Common myeloid progenitor, CD34-positive (primary cell): ENCODE data around the gene PGBD1.
A peak's percentile ranks its signal among the peaks of the same experiment; 100 is the strongest.

ENCODE experiments used
- CTCF ChIA-PET: fragments of 350-600 bp; sonication (Branson Sonifier 250); formaldehyde crosslinking; loops from one replicate; lab custom pipeline; 2021; ENCODE audit warnings: antibody characterized with exemption; lab: Charles Lee
- POLR2A ChIA-PET: fragments of 350-600 bp; sonication (Branson Sonifier 250); formaldehyde crosslinking; loops from one replicate; lab custom pipeline; 2021; ENCODE audit warnings: antibody characterized with exemption; lab: Charles Lee
- DNase-seq, 3 donors: peaks; one replicate each; pipeline versions ENCODE4 v3.0.0 to v3.0.0-alpha.2; 2013
- H3K27ac ChIP-seq, 2 experiments: 1 replicate in 1 of 2; 2 replicates in 1 of 2; pipeline ENCODE4 v1.7.0; 2013; ENCODE audit warnings: inconsistent platforms in 2 of 2, low read length in 2 of 2, mild to moderate bottlenecking in 2 of 2, low read depth in 1 of 2, moderate library complexity in 1 of 2; ENCODE audit not compliant: severe bottlenecking in 2 of 2, insufficient read depth in 1 of 2, poor library complexity in 1 of 2
- H3K27me3 ChIP-seq, 5 experiments: replicated peaks in 2 of 5; 1 replicate in 3 of 5; 2 replicates in 2 of 5; pipeline versions ENCODE4 v1.6.1 to v1.7.0; 2013; ENCODE audit warnings: low read length in 4 of 5, mild to moderate bottlenecking in 2 of 5, moderate library complexity in 2 of 5, inconsistent platforms in 1 of 5; ENCODE audit not compliant: insufficient read depth in 5 of 5, control insufficient read depth in 4 of 5
- H3K36me3 ChIP-seq, 4 experiments: 1 replicate in 2 of 4; 2 replicates in 2 of 4; pipeline versions ENCODE4 v1.6.1 to v1.7.0; 2013; ENCODE audit warnings: low read length in 3 of 4, control low read depth in 1 of 4, mild to moderate bottlenecking in 1 of 4; ENCODE audit not compliant: control insufficient read depth in 4 of 4, insufficient read depth in 4 of 4
- H3K4me1 ChIP-seq, 4 experiments: 1 replicate in 3 of 4; 2 replicates in 1 of 4; pipeline versions ENCODE4 v1.6.1 to v1.7.1; 2013; ENCODE audit warnings: low read length in 3 of 4, mild to moderate bottlenecking in 3 of 4, control low read depth in 1 of 4, inconsistent platforms in 1 of 4, moderate library complexity in 1 of 4; ENCODE audit not compliant: control insufficient read depth in 4 of 4, insufficient read depth in 4 of 4; ENCODE audit errors: control extremely low read depth in 1 of 4
- H3K4me3 ChIP-seq, 7 experiments: 1 replicate in 4 of 7; 2 replicates in 3 of 7; pipeline versions ENCODE4 v1.5.1 to v1.7.0; 2013; ENCODE audit warnings: mild to moderate bottlenecking in 7 of 7, low read length in 6 of 7, moderate library complexity in 6 of 7, inconsistent platforms in 2 of 7, low read depth in 2 of 7, control low read depth in 1 of 7; ENCODE audit not compliant: insufficient read depth in 4 of 7, control insufficient read depth in 1 of 7; ENCODE audit errors: extremely low read depth in 1 of 7
- H3K9me3 ChIP-seq, 5 experiments: 1 replicate in 4 of 5; 2 replicates in 1 of 5; pipeline versions ENCODE4 v1.6.1 to v1.7.1; 2013; ENCODE audit warnings: low read length in 4 of 5, mild to moderate bottlenecking in 2 of 5, inconsistent platforms in 1 of 5, low read depth in 1 of 5, moderate library complexity in 1 of 5; ENCODE audit not compliant: control insufficient read depth in 4 of 5, insufficient read depth in 2 of 5; ENCODE audit errors: control extremely low read depth in 1 of 5
- WGBS: methylation state at CpG from one replicate; pipeline ENCODE4 v1.1.5; 2013; ENCODE audit not compliant: insufficient coverage; 5-methylcytosine and 5-hydroxymethylcytosine counted together

The PGBD1 gene

GRCh38 chr6:28349892-28350737 is 68.7 kb downstream of the PGBD1 start, which contains the start of gene ZKSCAN3:
ZKSCAN3 (plus strand) TSS chr6:28349947; CDS start chr6:28359587, 9,640 bp downstream.
- no peaks in the 10 kb centered on the region for H3K9me3 ChIP-seq
- no peaks in the 10 kb centered on the region for H3K27me3 ChIP-seq
- peak within 1 kb of the TSS; percentile 70 to 88 for H3K27ac ChIP-seq
- ChIA-PET CTCF (interaction anchor here (1.6 kb wide), 2 partner anchors 12 to 69 kb away, joined by 4 read pairs; partner anchors contain the start of gene PGBD1), POLR2A (interaction anchor here (0.6 to 1.0 kb wide), 3 partner anchors 14 to 209 kb away, joined by 4 to 9 read pairs (median 5); partner anchors contain the start of gene ZSCAN31)
- peaks cover 0 to 10% (median 1%) of the 10 kb centered on the region in 4 experiments for H3K36me3 ChIP-seq
- peak within 1 kb of the TSS; percentile 79 to 97 (median 91) for H3K4me3 ChIP-seq
- 0% methylated on average over 23 of the region's 30 CpGs for WGBS
- DNase-seq = peak; percentile 88 to 95 (median 92)
- H3K4me1 ChIP-seq = peaks cover 10 to 36% (median 21%) of the 10 kb centered on the region in 4 experiments

GRCh38 chr6:28351087-28351486 is 69.7 kb downstream of the PGBD1 start:
- H3K27me3 ChIP-seq = no peaks in the 10 kb centered on the region
- peak overlapping the region in 5 of 7 experiments; percentile 87 to 97 (median 92) for H3K4me3 ChIP-seq
- WGBS = no CpG with 5 or more reads among the region's 2 CpGs
- H3K9me3 ChIP-seq = no peaks in the 10 kb centered on the region
- peak overlapping the region in 1 of 2 experiments; percentile 88 for H3K27ac ChIP-seq
- H3K4me1 ChIP-seq = peaks cover 13 to 43% (median 29%) of the 10 kb centered on the region in 4 experiments
- CTCF ChIA-PET = interaction anchor here (1.6 kb wide), 2 partner anchors 13 to 70 kb away, joined by 4 read pairs; partner anchors contain the start of gene PGBD1
- peaks cover 0 to 10% (median 1%) of the 10 kb centered on the region in 4 experiments for H3K36me3 ChIP-seq
- POLR2A ChIA-PET = no interaction called here
- no peak for DNase-seq

GRCh38 chr6:28351493-28351925 is 70.1 kb downstream of the PGBD1 start:
- Histone ChIP-seq H3K4me1 (peaks cover 13 to 46% (median 33%) of the 10 kb centered on the region in 4 experiments), H3K36me3 (peaks cover 0 to 10% (median 1%) of the 10 kb centered on the region in 4 experiments), H3K27me3 (no peaks in the 10 kb centered on the region), H3K27ac (peak overlapping the region in 1 of 2 experiments; percentile 88), H3K9me3 (no peaks in the 10 kb centered on the region), H3K4me3 (peak overlapping the region in 4 of 7 experiments; percentile 87 to 97 (median 92))
- ChIA-PET POLR2A (no interaction called here), CTCF (interaction anchor here (1.6 kb wide), 1 partner anchor 14 kb away, joined by 4 read pairs; no protein-coding TSS in a partner anchor)
- no peak for DNase-seq
- WGBS = no CpG with 5 or more reads among the region's 2 CpGs
